Measurements from ENCODE around the gene CHRNA4.

DNA sequence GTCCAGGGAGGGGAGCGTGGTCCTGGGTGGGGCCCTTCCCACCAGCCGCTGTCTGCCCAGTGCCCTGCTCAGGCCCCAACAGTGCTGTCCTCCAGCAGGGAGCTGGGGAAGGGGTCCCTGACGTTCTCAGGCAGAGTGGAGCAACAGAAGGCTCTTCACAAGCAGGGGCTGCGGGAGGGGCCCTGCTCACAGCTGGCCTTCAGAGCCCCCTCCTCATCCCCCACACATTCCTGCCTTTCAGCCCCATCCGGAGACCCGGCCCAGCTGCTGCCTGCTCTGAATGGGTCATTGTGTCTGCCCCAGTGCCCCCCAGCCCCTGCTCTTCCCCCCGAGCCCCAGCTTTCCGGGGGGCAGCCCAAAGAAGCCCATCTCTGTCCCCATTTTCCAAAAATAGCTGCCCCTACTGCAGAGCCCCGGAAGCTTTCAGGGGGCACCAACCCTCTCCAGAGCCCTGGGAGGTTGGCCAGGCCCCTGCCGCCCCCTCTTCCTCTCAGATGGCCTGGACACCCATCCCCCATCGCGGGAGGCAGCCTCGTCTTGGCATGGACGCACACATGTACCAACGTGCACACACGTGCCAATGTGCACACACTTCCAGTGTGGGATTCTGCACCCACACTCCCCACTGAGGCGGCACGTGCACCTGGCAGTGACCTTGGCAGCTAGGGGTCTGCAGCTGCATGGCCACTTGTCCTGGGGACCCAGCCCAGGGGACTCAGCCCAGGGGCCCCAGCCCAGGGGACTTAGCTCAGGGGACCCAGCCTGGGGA is 64.4 kb downstream of the CHRNA4 start:
- TF ChIP-seq REST (IDR thresholded peaks at IDR 0.05; ENCODE audit: low read depth, low read length) (no peak), POLR2A (IDR thresholded peaks at IDR 0.05; ENCODE audit: low read depth, low read length) (no peak), STAT3 (IDR thresholded peaks at IDR 0.05; ENCODE audit: low read depth, low read length) (no peak), EZH2 (IDR thresholded peaks at IDR 0.05; ENCODE audit: borderline replicate concordance, control insufficient read depth, low read depth, low read length) (no peak), SREBF2 (IDR thresholded peaks at IDR 0.05; ENCODE audit: low read length) (no peak), ELK1 (IDR thresholded peaks at IDR 0.05; ENCODE audit: low read depth, low read length) (no peak), EED (IDR thresholded peaks at IDR 0.05; ENCODE audit: low read depth) (no peak), RCOR1 (conservative IDR thresholded peaks at IDR 0.05; ENCODE audit: low read depth, low read length) (no peak)
- TF ChIP-seq, protein P1, sequence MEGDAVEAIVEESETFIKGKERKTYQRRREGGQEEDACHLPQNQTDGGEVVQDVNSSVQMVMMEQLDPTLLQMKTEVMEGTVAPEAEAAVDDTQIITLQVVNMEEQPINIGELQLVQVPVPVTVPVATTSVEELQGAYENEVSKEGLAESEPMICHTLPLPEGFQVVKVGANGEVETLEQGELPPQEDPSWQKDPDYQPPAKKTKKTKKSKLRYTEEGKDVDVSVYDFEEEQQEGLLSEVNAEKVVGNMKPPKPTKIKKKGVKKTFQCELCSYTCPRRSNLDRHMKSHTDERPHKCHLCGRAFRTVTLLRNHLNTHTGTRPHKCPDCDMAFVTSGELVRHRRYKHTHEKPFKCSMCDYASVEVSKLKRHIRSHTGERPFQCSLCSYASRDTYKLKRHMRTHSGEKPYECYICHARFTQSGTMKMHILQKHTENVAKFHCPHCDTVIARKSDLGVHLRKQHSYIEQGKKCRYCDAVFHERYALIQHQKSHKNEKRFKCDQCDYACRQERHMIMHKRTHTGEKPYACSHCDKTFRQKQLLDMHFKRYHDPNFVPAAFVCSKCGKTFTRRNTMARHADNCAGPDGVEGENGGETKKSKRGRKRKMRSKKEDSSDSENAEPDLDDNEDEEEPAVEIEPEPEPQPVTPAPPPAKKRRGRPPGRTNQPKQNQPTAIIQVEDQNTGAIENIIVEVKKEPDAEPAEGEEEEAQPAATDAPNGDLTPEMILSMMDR (IDR thresholded peaks at IDR 0.05 in 2 of 3, conservative IDR thresholded peaks at IDR 0.05 in 1 of 3; ENCODE audit: control insufficient read depth in 2 of 3, extremely low read depth in 1 of 3, insufficient read depth in 1 of 3, low read depth in 3 of 3, low read length in 3 of 3): no peak
